Neural progenitor cell (in vitro differentiated cells): ENCODE measurements around the gene ARMH2. TPM values are rescaled to one million over a fixed set of nuclear protein-coding genes. Genes with fewer than 3 reads are reported as not detected.
"Not testable (repeated sequence)": the region's sequence is repeated elsewhere in the genome, so short reads cannot be mapped to it uniquely, and the experiment has no call there.

Source experiments
- DNase-seq: peaks from one replicate; pipeline ENCODE4 v3.0.0-alpha.2; 2016; ENCODE audit warnings: low spot score
- H2AFZ ChIP-seq: fragments of 200-600 bp; sonication (generic); replicated peaks from 2 replicates; pipeline ENCODE4 v1.6.1; 2016; ENCODE audit warnings: antibody characterized with exemption
- H3F3A ChIP-seq: fragments of 200-600 bp; sonication (generic); 2 replicates; pipeline ENCODE4 v1.6.1; 2016; ENCODE audit warnings: antibody characterized with exemption, low read depth
- H3K27ac ChIP-seq: fragments of 200-600 bp; sonication (generic); 2 replicates; pipeline ENCODE4 v1.5.1; 2016; ENCODE audit warnings: mild to moderate bottlenecking
- H3K27me3 ChIP-seq: fragments of 200-600 bp; sonication (generic); 2 replicates; pipeline ENCODE4 v1.6.1; 2016; ENCODE audit warnings: mild to moderate bottlenecking, moderate library complexity
- H3K36me3 ChIP-seq: fragments of 200-600 bp; sonication (generic); 2 replicates; pipeline ENCODE4 v1.5.1; 2016
- H3K4me1 ChIP-seq: fragments of 200-600 bp; sonication (generic); 2 replicates; pipeline ENCODE4 v1.6.1; 2016; ENCODE audit warnings: mixed run types
- H3K4me2 ChIP-seq: fragments of 200-600 bp; sonication (generic); 2 replicates; pipeline ENCODE4 v1.6.1; 2016
- H3K4me3 ChIP-seq: fragments of 200-600 bp; sonication (generic); 2 replicates; pipeline ENCODE4 v1.5.1; 2016
- H3K79me2 ChIP-seq: fragments of 200-600 bp; sonication (generic); 2 replicates; pipeline ENCODE4 v1.6.1; 2016; ENCODE audit warnings: low read depth
- H3K9ac ChIP-seq: fragments of 200-600 bp; sonication (generic); 2 replicates; pipeline ENCODE4 v1.6.1; 2016
- H3K9me3 ChIP-seq: fragments of 200-600 bp; sonication (generic); 2 replicates; pipeline ENCODE4 v1.5.1; 2016; ENCODE audit warnings: low read depth
- H4K20me1 ChIP-seq: fragments of 200-600 bp; sonication (generic); 2 replicates; pipeline ENCODE4 v1.6.1; 2016; ENCODE audit warnings: low read depth
- H3K27ac Mint-ChIP-seq: 3 replicates; pipeline ENCODE4 v1.8.0; 2021; ENCODE audit warnings: mixed read lengths
- H3K27me3 Mint-ChIP-seq: 2 replicates; pipeline ENCODE4 v1.8.0; 2022; ENCODE audit warnings: low read depth, mild to moderate bottlenecking, inconsistent platforms, moderate library complexity, mixed read lengths; ENCODE audit not compliant: insufficient read depth
- H3K36me3 Mint-ChIP-seq: 3 replicates; pipeline ENCODE4 v1.8.0; 2021; ENCODE audit warnings: mixed read lengths
- H3K4me1 Mint-ChIP-seq: 3 replicates; pipeline ENCODE4 v1.8.0; 2021; ENCODE audit warnings: mixed read lengths
- H3K4me3 Mint-ChIP-seq: 3 replicates; pipeline ENCODE4 v1.8.0; 2021; ENCODE audit warnings: mild to moderate bottlenecking, moderate library complexity, mixed read lengths
- H3K9me3 Mint-ChIP-seq: 3 replicates; pipeline ENCODE4 v1.8.0; 2020; ENCODE audit warnings: mixed read lengths
- CTCF ChIP-seq: fragments of 200-600 bp; sonication (generic); IDR thresholded peaks from 2 replicates; pipeline ENCODE4 v1.5.1; 2017; ENCODE audit warnings: antibody characterized with exemption, mild to moderate bottlenecking
- EZH2 ChIP-seq: fragments of 200-600 bp; sonication (generic); IDR thresholded peaks from 2 replicates; pipeline ENCODE4 v1.6.1; 2017; ENCODE audit warnings: antibody characterized with exemption, mild to moderate bottlenecking, moderate library complexity
- EZH2phosphoT487 ChIP-seq: fragments of 200-600 bp; sonication (generic); IDR thresholded peaks from 2 replicates; pipeline ENCODE4 v1.6.1; 2017; ENCODE audit warnings: antibody characterized with exemption
- total RNA-seq: library from RNA; depleted of rRNA; stranded (reverse); fragments of >200 nt; gene quantifications from 2 replicates; pipeline ENCODE4 v1.2.3, GENCODE V29; 2015; ENCODE audit warnings: low replicate concordance

ARMH2 gene
- total RNA-seq, 1 donor from 2014 or later: not detected

- no peaks in the 10 kb centered on the region for H3K9me3 ChIP-seq
- DNase-seq: no peak
- H3K27me3 Mint-ChIP-seq: peaks cover 4% of the 10 kb centered on the region
- no peak overlapping the region for H2AFZ ChIP-seq
- H3K27ac Mint-ChIP-seq: no peak overlapping the region
- peaks cover 2% of the 10 kb centered on the region for H3K9me3 Mint-ChIP-seq
- peaks cover 4% of the 10 kb centered on the region for H3K4me1 Mint-ChIP-seq
- H3K4me3 Mint-ChIP-seq: no peak overlapping the region
- no peak overlapping the region for H3K4me2 ChIP-seq
- peaks cover 10% of the 10 kb centered on the region for H3F3A ChIP-seq
- no peaks in the 10 kb centered on the region for H3K36me3 ChIP-seq
- no peaks in the 10 kb centered on the region for H3K36me3 Mint-ChIP-seq
- peaks cover 9% of the 10 kb centered on the region for H3K4me1 ChIP-seq
- H4K20me1 ChIP-seq: no peaks in the 10 kb centered on the region
- no peaks in the 10 kb centered on the region for H3K27me3 ChIP-seq
- H3K4me3 ChIP-seq: no peak overlapping the region
- H3K27ac ChIP-seq: no peak overlapping the region
- H3K79me2 ChIP-seq: no peaks in the 10 kb centered on the region
- TF ChIP-seq CTCF (no peak), EZH2phosphoT487 (no peak), EZH2 (no peak)
- no peak overlapping the region for H3K9ac ChIP-seq
Observed at GRCh38 chr6:24753545-24753944, 45.2 kb downstream of the ARMH2 start.

GRCh38 chr6:24752917-24753492, 45.7 kb downstream of the ARMH2 start:
- peaks cover 4% of the 10 kb centered on the region for H3K4me1 Mint-ChIP-seq

GRCh38 chr6:24752503-24752902, 46.2 kb downstream of the ARMH2 start:
- H3K27me3 Mint-ChIP-seq: peaks cover 4% of the 10 kb centered on the region
- H3K27me3 ChIP-seq: no peaks in the 10 kb centered on the region
- no peak for DNase-seq
- H3K27ac Mint-ChIP-seq: no peak overlapping the region
- no peak overlapping the region for H2AFZ ChIP-seq
- TF ChIP-seq EZH2 (no peak), EZH2phosphoT487 (no peak), CTCF (no peak)
- H3K4me1 Mint-ChIP-seq: peaks cover 2% of the 10 kb centered on the region
- H3K4me3 Mint-ChIP-seq: no peak overlapping the region
- no peaks in the 10 kb centered on the region for H3K79me2 ChIP-seq
- H3F3A ChIP-seq: peaks cover 6% of the 10 kb centered on the region
- no peak overlapping the region for H3K4me3 ChIP-seq
- peaks cover 6% of the 10 kb centered on the region for H3K4me1 ChIP-seq
- H3K4me2 ChIP-seq: no peak overlapping the region
- no peak overlapping the region for H3K9ac ChIP-seq
- H4K20me1 ChIP-seq: no peaks in the 10 kb centered on the region
- peaks cover 2% of the 10 kb centered on the region for H3K9me3 Mint-ChIP-seq
- H3K9me3 ChIP-seq: no peaks in the 10 kb centered on the region
- no peak overlapping the region for H3K27ac ChIP-seq
- no peaks in the 10 kb centered on the region for H3K36me3 ChIP-seq
- H3K36me3 Mint-ChIP-seq: no peaks in the 10 kb centered on the region

More at GRCh38 chr6:24752917-24753492, 45.7 kb downstream of the ARMH2 start:
- Histone ChIP-seq H3F3A (peaks cover 10% of the 10 kb centered on the region), H3K27me3 (no peaks in the 10 kb centered on the region), H3K4me1 (peaks cover 9% of the 10 kb centered on the region), H3K4me2 (no peak overlapping the region), H3K9me3 (no peaks in the 10 kb centered on the region), H3K79me2 (no peaks in the 10 kb centered on the region), H2AFZ (no peak overlapping the region), H3K36me3 (no peaks in the 10 kb centered on the region), H3K4me3 (no peak overlapping the region), H3K27ac (no peak overlapping the region), H3K9ac (no peak overlapping the region), H4K20me1 (no peaks in the 10 kb centered on the region)
- no peak for DNase-seq
- H3K36me3 Mint-ChIP-seq: no peaks in the 10 kb centered on the region
- TF ChIP-seq EZH2 (no peak), CTCF (no peak), EZH2phosphoT487 (no peak)
- H3K27ac Mint-ChIP-seq: no peak overlapping the region
- H3K4me3 Mint-ChIP-seq: no peak overlapping the region
- H3K9me3 Mint-ChIP-seq: peaks cover 2% of the 10 kb centered on the region
- H3K27me3 Mint-ChIP-seq: peaks cover 4% of the 10 kb centered on the region

- not testable (repeated sequence) for H4K20me1 ChIP-seq, H3K36me3 Mint-ChIP-seq, H3K27me3 Mint-ChIP-seq, H3K4me1 ChIP-seq, H3F3A ChIP-seq, H3K9ac ChIP-seq, H3K27me3 ChIP-seq, H3K9me3 ChIP-seq, H3K4me3 Mint-ChIP-seq, H3K27ac Mint-ChIP-seq, H3K27ac ChIP-seq, H3K4me3 ChIP-seq, H3K4me2 ChIP-seq, DNase-seq, H3K4me1 Mint-ChIP-seq, H3K79me2 ChIP-seq, H3K9me3 Mint-ChIP-seq, H2AFZ ChIP-seq, H3K36me3 ChIP-seq
Observed at GRCh38 chr6:24750878-24751277, 47.8 kb downstream of the ARMH2 start.
